Activated T-helper 2 cell treated with anti-CD3 and anti-CD28 coated beads, Interferon-gamma antibody, Interleukin-2, Interleukin-4, amounts not matched to agents 10 μg/mL and 5 μg/mL and 100 μg/mL, durations not matched to agents 14 hours and 24 hours and 36 hours (primary cell): ENCODE data around the gene NAGK. TPM values are rescaled to one million over a fixed set of nuclear protein-coding genes. Genes with fewer than 3 reads are reported as not detected.
"Not testable (repeated sequence)": the region's sequence is repeated elsewhere in the genome, so short reads cannot be mapped to it uniquely, and the experiment has no call there.

Source experiments
- DNase-seq: peaks from one replicate; pipeline ENCODE4 v3.0.0; 2021; ENCODE audit warnings: low spot score
- H3K27ac Mint-ChIP-seq: one replicate; pipeline ENCODE4 v1.8.0; 2021; ENCODE audit warnings: mixed read lengths
- H3K27me3 Mint-ChIP-seq: one replicate; pipeline ENCODE4 v1.8.0; 2021; ENCODE audit warnings: low read depth, mixed read lengths
- H3K36me3 Mint-ChIP-seq: one replicate; pipeline ENCODE4 v1.8.0; 2021; ENCODE audit warnings: low read depth, mixed read lengths
- H3K4me1 Mint-ChIP-seq: one replicate; pipeline ENCODE4 v1.8.0; 2021; ENCODE audit warnings: low read depth, mixed read lengths
- H3K4me3 Mint-ChIP-seq: one replicate; pipeline ENCODE4 v1.8.0; 2021; ENCODE audit warnings: low read depth, mild to moderate bottlenecking, moderate library complexity, mixed read lengths
- H3K9me3 Mint-ChIP-seq: one replicate; pipeline ENCODE4 v1.8.0; 2021; ENCODE audit warnings: mixed read lengths
- intact Hi-C: fragments of 100-400 bp; cut with micrococcal nuclease; formaldehyde crosslinking; loops from one replicate; pipeline ENCODE4 v1.15.1; 2023
- total RNA-seq: library from RNA; stranded (reverse); gene quantifications from 2 replicates; pipeline ENCODE4 v1.2.3, GENCODE V29; 2022

The NAGK gene
- total RNA-seq, 1 donor from 2014 or later: 62.4 TPM

GRCh38 chr2:71102981-71103681, 34.7 kb downstream of the NAGK start:
- no peak overlapping the region for H3K4me3 Mint-ChIP-seq
- intact Hi-C loops: no loop called here
- H3K9me3 Mint-ChIP-seq: no peaks in the 10 kb centered on the region
- DNase-seq: no peak
- no peak overlapping the region for H3K27ac Mint-ChIP-seq
- peaks cover 1% of the 10 kb centered on the region for H3K36me3 Mint-ChIP-seq
- peaks cover 4% of the 10 kb centered on the region for H3K4me1 Mint-ChIP-seq
- peaks cover 2% of the 10 kb centered on the region for H3K27me3 Mint-ChIP-seq

GRCh38 chr2:71103809-71104208, 35.4 kb downstream of the NAGK start:
- DNase-seq: no peak
- intact Hi-C loops: no loop called here
- H3K4me3 Mint-ChIP-seq: no peak overlapping the region
- peaks cover 4% of the 10 kb centered on the region for H3K4me1 Mint-ChIP-seq
- no peak overlapping the region for H3K27ac Mint-ChIP-seq
- H3K27me3 Mint-ChIP-seq: peaks cover 2% of the 10 kb centered on the region
- H3K9me3 Mint-ChIP-seq: no peaks in the 10 kb centered on the region
- peaks cover 6% of the 10 kb centered on the region for H3K36me3 Mint-ChIP-seq

- H3K27me3 Mint-ChIP-seq, H3K4me1 Mint-ChIP-seq, H3K9me3 Mint-ChIP-seq, intact Hi-C loops, DNase-seq, H3K4me3 Mint-ChIP-seq, H3K27ac Mint-ChIP-seq: not testable (repeated sequence)
- H3K36me3 Mint-ChIP-seq: peaks cover 16% of the 10 kb centered on the region
Measured at GRCh38 chr2:71106463-71106862, 38.0 kb downstream of the NAGK start.

GRCh38 chr2:71108091-71108490, 39.6 kb downstream of the NAGK start:
- H3K27me3 Mint-ChIP-seq: no peaks in the 10 kb centered on the region
- peaks cover 8% of the 10 kb centered on the region for H3K4me1 Mint-ChIP-seq
- no peak overlapping the region for H3K4me3 Mint-ChIP-seq
- no peak overlapping the region for H3K27ac Mint-ChIP-seq
- H3K36me3 Mint-ChIP-seq: peaks cover 19% of the 10 kb centered on the region
- no peaks in the 10 kb centered on the region for H3K9me3 Mint-ChIP-seq
- DNase-seq: no peak
- intact Hi-C loops: no loop called here

GRCh38 chr2:71113843-71114242, 45.4 kb downstream of the NAGK start:
- Mint-ChIP-seq H3K27ac (no peak overlapping the region), H3K4me3 (no peak overlapping the region), H3K4me1 (peaks cover 8% of the 10 kb centered on the region), H3K9me3 (no peaks in the 10 kb centered on the region), H3K36me3 (peaks cover 28% of the 10 kb centered on the region), H3K27me3 (no peaks in the 10 kb centered on the region)
- DNase-seq: no peak
- intact Hi-C loops: no loop called here

GRCh38 chr2:71117063-71117462, 48.6 kb downstream of the NAGK start:
- H3K9me3 Mint-ChIP-seq: no peaks in the 10 kb centered on the region
- H3K36me3 Mint-ChIP-seq: peaks cover 25% of the 10 kb centered on the region
- H3K4me3 Mint-ChIP-seq: no peak overlapping the region
- no peak overlapping the region for H3K27ac Mint-ChIP-seq
- intact Hi-C loops: no loop called here
- no peak for DNase-seq
- no peaks in the 10 kb centered on the region for H3K27me3 Mint-ChIP-seq
- H3K4me1 Mint-ChIP-seq: peaks cover 3% of the 10 kb centered on the region

- no peaks in the 10 kb centered on the region for H3K9me3 Mint-ChIP-seq
- H3K27me3 Mint-ChIP-seq: no peaks in the 10 kb centered on the region
- H3K36me3 Mint-ChIP-seq: peaks cover 24% of the 10 kb centered on the region
- H3K4me1 Mint-ChIP-seq: no peaks in the 10 kb centered on the region
- intact Hi-C loops: no loop called here
- H3K27ac Mint-ChIP-seq: no peak overlapping the region
- no peak for DNase-seq
- no peak overlapping the region for H3K4me3 Mint-ChIP-seq
Measured at GRCh38 chr2:71120195-71120594, 51.7 kb downstream of the NAGK start.

- intact Hi-C loops: no loop called here
- H3K9me3 Mint-ChIP-seq: no peaks in the 10 kb centered on the region
- H3K27ac Mint-ChIP-seq: no peak overlapping the region
- peaks cover 20% of the 10 kb centered on the region for H3K36me3 Mint-ChIP-seq
- H3K27me3 Mint-ChIP-seq: no peaks in the 10 kb centered on the region
- DNase-seq: no peak
- H3K4me3 Mint-ChIP-seq: no peak overlapping the region
- H3K4me1 Mint-ChIP-seq: no peaks in the 10 kb centered on the region
Measured at GRCh38 chr2:71121479-71121878, 53.0 kb downstream of the NAGK start.

GRCh38 chr2:71122387-71123298, 54.2 kb downstream of the NAGK start:
- Mint-ChIP-seq H3K9me3 (no peaks in the 10 kb centered on the region), H3K4me3 (no peak overlapping the region), H3K27ac (no peak overlapping the region), H3K4me1 (peaks cover 1% of the 10 kb centered on the region), H3K36me3 (peaks cover 20% of the 10 kb centered on the region), H3K27me3 (no peaks in the 10 kb centered on the region)
- no peak for DNase-seq
- intact Hi-C loops: no loop called here

- Mint-ChIP-seq H3K27me3 (no peaks in the 10 kb centered on the region), H3K9me3 (no peaks in the 10 kb centered on the region), H3K4me3 (no peak overlapping the region), H3K27ac (no peak overlapping the region), H3K4me1 (peaks cover 13% of the 10 kb centered on the region), H3K36me3 (peaks cover 25% of the 10 kb centered on the region)
- no peak for DNase-seq
- intact Hi-C loops: no loop called here
Measured at GRCh38 chr2:71125506-71126294, 57.3 kb downstream of the NAGK start.

- H3K9me3 Mint-ChIP-seq: no peaks in the 10 kb centered on the region
- intact Hi-C loops: no loop called here
- no peaks in the 10 kb centered on the region for H3K27me3 Mint-ChIP-seq
- peaks cover 19% of the 10 kb centered on the region for H3K36me3 Mint-ChIP-seq
- H3K27ac Mint-ChIP-seq: no peak overlapping the region
- H3K4me1 Mint-ChIP-seq: peaks cover 13% of the 10 kb centered on the region
- no peak for DNase-seq
- H3K4me3 Mint-ChIP-seq: no peak overlapping the region
Measured at GRCh38 chr2:71126957-71127356, 58.5 kb downstream of the NAGK start.
